Fibroblast of the aortic adventitia (primary cell): Measurements from ENCODE around the gene SH3RF2. TPM values are rescaled to one million over a fixed set of nuclear protein-coding genes. Genes with fewer than 3 reads are reported as not detected.
A peak's percentile ranks its signal among the peaks of the same experiment; 100 is the strongest.

Experiments
- DNase-seq: peaks from one replicate; pipeline ENCODE4 v3.0.0-alpha.2; 2010; ENCODE audit warnings: low read depth
- H3K4me3 ChIP-seq: 2 replicates; pipeline ENCODE4 v1.5.1; 2011; ENCODE audit warnings: low read depth, mild to moderate bottlenecking, control low read depth, low read length, moderate library complexity
- CTCF ChIP-seq: IDR thresholded peaks from 2 replicates; pipeline ENCODE4 v1.5.1; 2011; ENCODE audit warnings: mild to moderate bottlenecking, low read length, control low read depth, inconsistent platforms; ENCODE audit not compliant: insufficient read depth
- total RNA-seq: library from RNA; depleted of rRNA; stranded (reverse); fragments of >200 nt; gene quantifications from 2 replicates; pipeline ENCODE4 v1.2.3, GENCODE V29; 2012; ENCODE audit warnings: low replicate concordance

Gene SH3RF2
- total RNA-seq, 1 donor = 6.7 TPM

- peak; percentile 16 for DNase-seq
- TF ChIP-seq CTCF = peak; percentile 42
- no peak overlapping the region for H3K4me3 ChIP-seq
These were observed 104.9 kb downstream of the SH3RF2 start for GRCh38 chr5:146041180-146041789.

DNA sequence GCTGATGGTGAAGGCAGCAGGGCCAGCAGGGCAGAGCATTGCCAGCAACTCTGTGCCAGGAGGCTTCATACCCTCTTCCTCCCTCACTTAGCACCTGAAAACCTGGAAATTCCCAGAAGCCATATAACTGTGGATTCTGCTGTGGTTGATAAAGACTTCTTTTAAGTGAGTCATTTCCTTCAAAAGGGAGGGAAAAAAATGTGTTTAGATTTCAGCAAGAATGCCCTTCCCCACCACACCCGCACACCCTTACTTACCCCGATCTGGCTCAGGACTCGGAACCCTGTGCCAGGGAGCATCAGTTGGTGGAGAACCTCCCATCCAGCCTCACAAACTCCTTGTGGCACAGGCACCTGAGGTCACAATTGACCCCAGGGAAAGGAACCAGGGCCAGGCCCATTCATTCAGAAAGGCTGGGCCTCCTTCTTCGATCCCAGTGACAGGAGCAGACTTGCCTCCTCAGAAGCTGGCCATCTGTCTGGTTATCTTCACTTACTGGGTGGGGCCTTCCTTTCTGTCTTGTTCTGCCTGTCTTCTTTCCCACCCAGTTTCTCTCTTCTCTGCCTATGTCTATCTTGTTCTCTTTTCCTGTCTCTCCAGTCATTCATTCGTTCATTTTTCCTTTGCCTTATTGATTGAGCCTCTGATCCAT is 106.4 kb downstream of the SH3RF2 start:
- peak; percentile 78 for DNase-seq
- H3K4me3 ChIP-seq = no peak overlapping the region
- no peak for TF ChIP-seq CTCF

DNA sequence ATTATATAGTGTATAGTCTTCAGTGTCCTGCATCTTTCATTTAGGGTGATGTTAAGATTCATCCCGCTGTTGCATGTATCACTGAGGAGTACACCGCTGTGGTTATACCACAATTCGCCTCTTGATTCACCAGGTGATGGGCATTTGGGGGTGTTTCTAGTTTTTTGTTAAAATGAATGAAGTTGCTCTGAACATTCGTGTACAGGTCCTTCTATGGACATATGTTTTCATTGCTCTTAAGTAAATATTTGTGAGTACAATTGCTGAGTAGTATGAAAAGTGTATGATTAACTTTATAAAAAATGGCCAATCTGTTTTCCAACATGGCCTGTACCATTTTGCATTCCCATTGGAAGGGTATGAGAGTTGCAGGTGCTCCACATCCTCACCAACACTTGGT is 107.3 kb downstream of the SH3RF2 start:
- DNase-seq = no peak
- H3K4me3 ChIP-seq = no peak overlapping the region
- no peak for TF ChIP-seq CTCF

- DNase-seq = no peak
- TF ChIP-seq CTCF = no peak
- no peak overlapping the region for H3K4me3 ChIP-seq
These were observed 111.0 kb downstream of the SH3RF2 start for GRCh38 chr5:146047396-146047795.

GRCh38 chr5:146048994-146049703 is 112.8 kb downstream of the SH3RF2 start:
- H3K4me3 ChIP-seq = no peak overlapping the region
- peak; percentile 90 for DNase-seq
- TF ChIP-seq CTCF = peak; percentile 83

GRCh38 chr5:146049704-146050026 is 113.3 kb downstream of the SH3RF2 start:
- H3K4me3 ChIP-seq = no peak overlapping the region
- TF ChIP-seq CTCF = no peak
- no peak for DNase-seq
